Adrenal gland (tissue), 12 donors: ENCODE results near the gene GJB2. TPM values are rescaled to one million over a fixed set of nuclear protein-coding genes. Genes with fewer than 3 reads are reported as not detected.

Experiments
- DNase-seq, 7 donors: peaks; one replicate each; pipeline ENCODE4 v3.0.0-alpha.2; 2019 to 2020
- H3K27ac ChIP-seq, 5 donors: fragments of 200-600 bp; sonication (generic) in 4 of 5; 1 replicate in 3 of 5; 2 replicates in 2 of 5; pipeline versions ENCODE4 v1.5.1 to v1.8.0; 2016 to 2020; ENCODE audit warnings: mild to moderate bottlenecking in 1 of 5
- H3K27me3 ChIP-seq: fragments of 200-600 bp; 2 replicates; pipeline ENCODE4 v1.8.0; 2021
- H3K36me3 ChIP-seq, 2 donors: fragments of 200-600 bp; replicated peaks in 1 of 2; 1 replicate in 1 of 2; 2 replicates in 1 of 2; pipeline versions ENCODE4 v1.5.1 to v1.8.0; 2018 to 2022
- H3K4me1 ChIP-seq, 2 donors: fragments of 200-600 bp; replicated peaks in 1 of 2; 1 replicate in 1 of 2; 2 replicates in 1 of 2; pipeline versions ENCODE4 v1.5.1 to v1.8.0; 2018 to 2021
- H3K4me3 ChIP-seq, 4 donors: fragments of 200-600 bp; sonication (generic) in 3 of 4; one replicate each; pipeline ENCODE4 v1.5.1; 2016 to 2018
- H3K9me3 ChIP-seq, 3 donors: fragments of 200-600 bp; sonication (generic) in 1 of 3; replicated peaks in 1 of 3; 1 replicate in 2 of 3; 2 replicates in 1 of 3; pipeline versions ENCODE4 v1.5.1 to v1.8.0; 2016 to 2021
- POLR2A ChIP-seq, 2 donors: fragments of 450-650 bp; IDR thresholded peaks; one replicate each; pipeline ENCODE4 v1.6.1; 2017; ENCODE audit warnings: antibody characterized with exemption in 2 of 2, mild to moderate bottlenecking in 2 of 2, moderate library complexity in 1 of 2
- WGBS, 4 donors: extraction: QIAGEN DNeasy Blood & Tissue Kit in 2 of 4; methylation state at CpG; one replicate each; pipeline versions ENCODE4 v1.1.5 to v1.1.7; 2013 to 2017; 5-methylcytosine and 5-hydroxymethylcytosine counted together
- intact Hi-C, 2 donors: fragments of 100-400 bp; cut with DNase I; formaldehyde crosslinking; loops; one replicate each; pipeline versions ENCODE4 v1.14.1 to v1.15.0; 2022 to 2023
- polyA plus RNA-seq, 3 donors: library from polyadenylated mRNA; stranded (reverse); fragments of 200-250 nt in 2 of 3; fragments of 350-450 nt in 1 of 3; fragmentation: Illumina TruSeq in 1 of 3; extraction: RNeasy Lipid Tissue Mini Kit (QIAGEN cat#74804) in 1 of 3; gene quantifications; one replicate each; pipeline ENCODE4 v1.2.3, GENCODE V29; 2013 to 2014
- total RNA-seq, 9 donors: library from RNA; depleted of rRNA in 4 of 9; stranded (reverse); fragments of >200 nt in 4 of 9; fragments of 120-200 nt in 1 of 9; fragmentation: NEBNext Ultra II Directional in 1 of 9; extraction: Animal tissue kit (Norgen Biotek cat#: 25700) in 1 of 9; gene quantifications; one replicate each; pipeline versions ENCODE4 v1.1.0 to v1.2.4, GENCODE V29; 2013 to 2023
- TF ChIP-seq, protein P1 (sequence below), 6 experiments: fragments of 450-650 bp in 4 of 6; fragments of 200-600 bp in 2 of 6; sonication (generic) in 1 of 6; IDR thresholded peaks; 1 replicate in 5 of 6; 2 replicates in 1 of 6; pipeline versions ENCODE4 v1.5.1 to v1.8.0; 2016 to 2021; ENCODE audit warnings: antibody characterized with exemption in 6 of 6, mild to moderate bottlenecking in 2 of 6, moderate library complexity in 1 of 6
- donor health status: healthy with polysubstance abuse.
- donor health status: Bipolar disorder and iron deficiency.
- donor health status: DM: yes; HTN: yes; CAD: no.
- donor health status: DM: no; HTN: no; CAD: no.
- donor health status: DM: no; HTN: no; CAD: no.
- donor health status: DM: yes; HTN: yes; CAD: no.

The GJB2 gene
- total and polyA plus RNA-seq, 12 donors, result 0.24 to 0.88 (median 0.28) TPM; not detected in 2

DNA sequence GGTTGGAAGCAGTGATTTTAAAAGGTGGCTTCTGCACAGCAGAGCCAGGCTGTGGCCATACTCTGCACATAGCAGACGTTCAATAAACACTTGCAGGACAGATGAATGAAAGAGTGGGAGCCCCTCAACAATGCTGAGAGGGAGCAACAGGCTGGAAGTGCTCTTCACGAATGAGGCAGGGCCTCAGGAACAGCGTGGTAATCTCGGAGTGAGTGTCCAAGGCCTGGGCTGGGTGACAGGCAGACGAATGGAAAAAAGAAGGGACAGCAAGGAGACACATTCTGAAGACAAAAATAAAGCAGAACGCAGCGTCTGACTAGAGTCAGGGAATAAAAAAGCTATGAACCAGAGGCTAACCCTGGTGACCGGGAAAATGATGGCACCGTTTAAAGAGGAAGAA is 43.0 kb downstream of the GJB2 start:
- WGBS, 4 donors, result 62 to 74% (median 66%) methylated on average over 9 of the region's 9 CpGs
- H3K4me1 ChIP-seq, result no peaks in the 10 kb centered on the region
- no peak overlapping the region for H3K4me3 ChIP-seq
- no peaks in the 10 kb centered on the region for H3K9me3 ChIP-seq
- TF ChIP-seq POLR2A (IDR thresholded peaks at IDR 0.05), result no peak
- TF ChIP-seq, protein P1, sequence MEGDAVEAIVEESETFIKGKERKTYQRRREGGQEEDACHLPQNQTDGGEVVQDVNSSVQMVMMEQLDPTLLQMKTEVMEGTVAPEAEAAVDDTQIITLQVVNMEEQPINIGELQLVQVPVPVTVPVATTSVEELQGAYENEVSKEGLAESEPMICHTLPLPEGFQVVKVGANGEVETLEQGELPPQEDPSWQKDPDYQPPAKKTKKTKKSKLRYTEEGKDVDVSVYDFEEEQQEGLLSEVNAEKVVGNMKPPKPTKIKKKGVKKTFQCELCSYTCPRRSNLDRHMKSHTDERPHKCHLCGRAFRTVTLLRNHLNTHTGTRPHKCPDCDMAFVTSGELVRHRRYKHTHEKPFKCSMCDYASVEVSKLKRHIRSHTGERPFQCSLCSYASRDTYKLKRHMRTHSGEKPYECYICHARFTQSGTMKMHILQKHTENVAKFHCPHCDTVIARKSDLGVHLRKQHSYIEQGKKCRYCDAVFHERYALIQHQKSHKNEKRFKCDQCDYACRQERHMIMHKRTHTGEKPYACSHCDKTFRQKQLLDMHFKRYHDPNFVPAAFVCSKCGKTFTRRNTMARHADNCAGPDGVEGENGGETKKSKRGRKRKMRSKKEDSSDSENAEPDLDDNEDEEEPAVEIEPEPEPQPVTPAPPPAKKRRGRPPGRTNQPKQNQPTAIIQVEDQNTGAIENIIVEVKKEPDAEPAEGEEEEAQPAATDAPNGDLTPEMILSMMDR (IDR thresholded peaks at IDR 0.05), result no peak
- no peak for DNase-seq
- H3K27me3 ChIP-seq, result peaks cover 22% of the 10 kb centered on the region
- intact Hi-C loops, result no loop called here
- H3K36me3 ChIP-seq, result no peaks in the 10 kb centered on the region
- H3K27ac ChIP-seq, result no peak overlapping the region

DNA sequence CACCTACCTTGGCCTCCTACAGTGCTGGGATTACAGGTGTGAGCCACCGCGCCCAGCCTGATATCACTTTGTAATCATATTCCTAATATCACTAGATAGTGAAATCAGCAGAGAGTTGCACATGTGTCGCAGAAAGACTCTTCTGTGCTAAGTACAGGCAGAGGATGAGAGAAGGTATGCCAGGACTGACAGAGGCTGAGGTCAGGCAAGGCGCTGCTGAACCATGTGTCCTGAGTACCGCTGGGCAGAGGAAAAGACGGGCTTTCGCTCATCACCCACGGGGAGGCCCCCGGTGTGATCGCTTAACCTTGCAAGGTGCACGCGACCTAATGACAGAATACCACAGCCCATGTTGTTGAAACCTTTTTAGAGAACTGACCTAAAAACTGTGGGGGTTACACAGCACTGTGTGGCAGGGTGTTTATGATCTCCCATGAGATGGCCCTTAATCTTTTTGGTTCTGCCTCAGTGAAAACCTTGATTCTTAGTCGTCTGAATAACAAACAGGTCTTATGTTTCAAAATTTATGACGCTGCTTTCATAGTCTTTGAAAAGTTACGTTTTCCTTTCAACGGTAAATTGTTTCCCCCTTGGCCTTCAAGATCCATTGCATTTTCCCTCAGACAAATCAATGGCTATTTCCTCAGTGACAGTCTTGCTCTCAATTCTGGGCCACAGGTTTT is 44.1 kb downstream of the GJB2 start:
- WGBS, 4 donors, result 84 to 89% (median 86%) methylated on average over 15 to 16 of the region's 16 CpGs
- intact Hi-C loops, result no loop called here
- Histone ChIP-seq H3K27ac (no peak overlapping the region), H3K9me3 (no peaks in the 10 kb centered on the region), H3K4me1 (no peaks in the 10 kb centered on the region), H3K4me3 (no peak overlapping the region), H3K27me3 (peaks cover 28% of the 10 kb centered on the region), H3K36me3 (no peaks in the 10 kb centered on the region)
- TF ChIP-seq POLR2A (IDR thresholded peaks at IDR 0.05), result no peak
- TF ChIP-seq, protein P1 (IDR thresholded peaks at IDR 0.05), result no peak
- DNase-seq, result no peak

DNA sequence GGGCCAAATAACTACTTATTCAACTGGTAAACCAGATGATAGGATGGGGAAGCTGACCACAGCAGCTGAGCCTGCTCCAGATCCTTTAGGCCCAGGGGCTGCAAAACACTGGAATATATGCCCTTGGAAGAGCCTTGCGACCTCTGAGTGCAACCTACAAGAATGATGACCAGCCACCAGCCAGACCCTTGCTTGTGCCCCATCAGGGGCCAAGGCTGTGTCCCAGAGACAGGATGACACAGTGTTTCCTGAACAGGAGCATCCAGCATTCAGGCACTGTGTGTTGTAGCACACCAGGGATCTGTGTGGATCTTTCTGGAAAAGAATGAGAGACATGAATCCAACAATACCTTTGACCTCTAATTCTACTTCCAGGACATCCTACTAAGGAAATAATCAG is 46.4 kb downstream of the GJB2 start:
- DNase-seq, result no peak
- WGBS, 4 donors, result 88 to 95% (median 88%) methylated on average over 1 of the region's 1 CpG; no CpG with 5 or more reads in 1 of the 4 donors
- H3K9me3 ChIP-seq, result no peaks in the 10 kb centered on the region
- no peaks in the 10 kb centered on the region for H3K36me3 ChIP-seq
- TF ChIP-seq, protein P1 (IDR thresholded peaks at IDR 0.05), result no peak
- no peaks in the 10 kb centered on the region for H3K4me1 ChIP-seq
- H3K27ac ChIP-seq, result no peak overlapping the region
- no peak overlapping the region for H3K4me3 ChIP-seq
- H3K27me3 ChIP-seq, result peaks cover 37% of the 10 kb centered on the region
- intact Hi-C loops, result no loop called here

DNA sequence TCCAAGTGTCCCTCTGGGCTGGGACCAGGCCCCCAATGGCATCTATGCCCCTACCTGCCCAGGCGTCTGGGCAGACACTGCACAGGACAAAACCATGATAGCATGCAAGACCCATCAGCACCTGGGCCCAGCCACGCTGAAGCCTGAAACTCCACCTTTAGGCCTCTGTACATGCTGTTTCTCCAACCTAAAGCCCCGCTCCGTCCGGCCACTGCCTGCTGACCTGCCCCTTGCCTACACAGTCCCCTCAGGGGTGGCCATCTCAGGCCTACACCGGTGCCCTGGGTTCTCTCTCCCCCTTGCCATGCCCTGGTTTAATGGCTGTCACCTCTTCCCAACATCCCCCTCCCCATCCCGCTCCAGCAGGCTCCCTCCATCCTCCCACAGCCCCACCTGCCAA is 47.2 kb downstream of the GJB2 start:
- H3K4me1 ChIP-seq, result no peaks in the 10 kb centered on the region
- 69 to 89% (median 78%) methylated on average over 5 to 7 of the region's 7 CpGs for whole genome bisulfite sequencing, 4 donors
- TF ChIP-seq, protein P1 (IDR thresholded peaks at IDR 0.05), result no peak
- no peak for TF ChIP-seq POLR2A (IDR thresholded peaks at IDR 0.05)
- no peaks in the 10 kb centered on the region for H3K9me3 ChIP-seq
- intact Hi-C loops, result no loop called here
- DNase-seq, result no peak
- no peak overlapping the region for H3K27ac ChIP-seq
- H3K27me3 ChIP-seq, result peaks cover 43% of the 10 kb centered on the region
- H3K4me3 ChIP-seq, result no peak overlapping the region
- H3K36me3 ChIP-seq, result no peaks in the 10 kb centered on the region
